NCI-H146 treated with DMSO at 0.1 percent for 48 hours (cell line): ENCODE measurements around the gene SLC22A23.

Experiments
- DNase-seq: peaks from one replicate; lab custom pipeline; 2025; ENCODE audit not compliant: unreplicated experiment; lab: John Stamatoyannopoulos, UW

The SLC22A23 gene

DNA sequence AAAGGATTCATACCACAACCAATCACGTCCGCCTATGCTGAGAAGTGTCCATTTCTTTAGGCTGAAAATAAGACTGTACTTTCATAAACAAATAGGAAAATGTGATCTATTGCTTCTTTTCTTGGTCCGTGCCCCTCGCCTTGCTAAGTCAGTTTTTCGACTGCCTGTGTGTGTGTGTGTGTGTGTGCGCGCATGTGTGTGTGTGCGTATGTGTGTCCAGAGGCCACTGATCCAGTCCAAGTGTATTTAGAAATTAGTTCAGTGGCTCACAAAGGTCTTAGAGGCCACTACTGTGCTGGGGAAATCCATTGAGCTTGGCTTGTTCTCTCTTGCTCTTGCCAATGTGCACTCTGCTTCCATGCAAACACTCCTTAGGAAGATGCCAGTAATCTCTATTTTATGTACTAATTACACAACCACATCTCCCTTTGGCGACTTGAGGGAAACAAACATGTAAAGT lies 50.5 kb downstream of the SLC22A23 start:
- DNase-seq, result no peak

DNA sequence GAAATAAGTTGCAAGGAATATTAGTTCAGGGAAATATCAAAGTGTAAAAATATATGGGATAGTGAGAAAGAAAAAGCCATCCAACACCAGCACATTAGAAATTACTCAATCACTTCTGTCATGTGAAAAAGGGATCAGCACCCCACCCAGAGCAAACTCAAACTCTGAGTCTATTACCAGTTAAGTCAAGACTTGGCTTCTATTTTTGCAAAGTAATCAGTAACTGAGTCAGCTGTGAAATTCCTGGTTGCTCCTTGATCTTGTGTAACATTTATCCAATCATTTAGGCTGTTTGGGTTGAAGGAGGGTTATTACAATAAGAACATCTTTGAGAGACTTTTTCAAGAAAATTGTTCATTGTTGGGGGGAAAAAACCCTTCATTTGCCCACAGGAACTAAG lies 51.2 kb downstream of the SLC22A23 start:
- DNase-seq, result no peak

DNA sequence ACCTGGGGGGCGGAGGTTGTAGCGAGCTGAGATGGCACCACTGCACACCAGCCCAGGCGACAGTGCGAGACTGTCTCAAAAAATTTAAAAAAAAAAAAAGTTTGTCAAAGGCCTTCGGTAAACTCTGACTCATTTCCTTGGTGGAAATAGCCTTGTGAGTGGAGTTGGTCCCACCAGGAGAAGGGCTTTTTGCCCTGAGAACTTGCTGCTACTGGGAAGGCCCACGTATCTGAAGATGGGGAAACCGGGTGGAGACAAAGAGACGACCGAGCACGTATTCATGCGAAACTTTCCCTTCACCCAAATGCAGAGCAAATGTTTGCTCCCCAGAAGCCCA lies 51.7 kb downstream of the SLC22A23 start:
- no peak for DNase-seq

DNA sequence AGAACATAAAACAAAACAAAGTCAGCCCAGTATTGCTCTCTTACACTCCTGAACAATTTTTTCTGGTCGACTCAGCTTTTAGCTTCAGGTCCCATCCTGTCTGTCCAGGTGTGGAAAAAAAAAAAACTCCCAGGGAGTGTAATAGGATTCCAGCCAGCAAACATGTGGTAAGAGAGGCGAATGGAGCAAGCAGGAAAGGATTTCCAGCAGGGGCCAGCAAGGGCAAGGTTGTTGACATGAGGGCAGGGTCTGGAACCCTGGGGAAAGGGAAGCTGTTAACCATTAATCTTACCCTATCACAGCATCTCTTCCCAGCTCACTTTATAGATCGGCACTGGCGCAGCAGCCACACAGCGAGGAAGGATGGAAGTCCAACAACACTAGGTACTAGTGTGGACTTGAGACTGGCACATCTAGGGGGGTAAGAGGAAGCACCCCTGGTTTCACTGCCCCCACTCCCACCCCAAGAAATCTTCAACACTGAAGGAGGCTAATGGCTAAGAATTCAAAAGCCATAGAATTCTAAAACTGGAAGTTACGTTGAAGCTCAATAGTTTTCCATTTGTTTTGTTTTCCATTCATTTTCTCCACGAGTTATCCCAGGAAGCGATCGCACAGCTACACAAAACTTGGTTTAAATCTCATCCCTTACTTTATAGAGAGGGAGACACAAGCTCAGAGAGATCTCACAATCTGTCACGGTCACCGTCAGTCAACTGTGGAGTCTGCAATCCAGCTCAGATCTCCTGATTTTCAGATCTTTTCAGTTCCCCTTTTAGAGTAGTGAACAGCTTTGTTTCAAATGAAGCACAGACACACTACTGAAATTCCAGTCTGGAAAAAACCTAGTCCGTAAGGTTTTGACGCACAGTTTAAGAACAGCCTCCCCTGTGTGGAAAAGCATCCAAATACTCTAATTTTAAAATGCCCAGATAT lies 53.3 kb downstream of the SLC22A23 start:
- peak; percentile 83 for DNase-seq

DNA sequence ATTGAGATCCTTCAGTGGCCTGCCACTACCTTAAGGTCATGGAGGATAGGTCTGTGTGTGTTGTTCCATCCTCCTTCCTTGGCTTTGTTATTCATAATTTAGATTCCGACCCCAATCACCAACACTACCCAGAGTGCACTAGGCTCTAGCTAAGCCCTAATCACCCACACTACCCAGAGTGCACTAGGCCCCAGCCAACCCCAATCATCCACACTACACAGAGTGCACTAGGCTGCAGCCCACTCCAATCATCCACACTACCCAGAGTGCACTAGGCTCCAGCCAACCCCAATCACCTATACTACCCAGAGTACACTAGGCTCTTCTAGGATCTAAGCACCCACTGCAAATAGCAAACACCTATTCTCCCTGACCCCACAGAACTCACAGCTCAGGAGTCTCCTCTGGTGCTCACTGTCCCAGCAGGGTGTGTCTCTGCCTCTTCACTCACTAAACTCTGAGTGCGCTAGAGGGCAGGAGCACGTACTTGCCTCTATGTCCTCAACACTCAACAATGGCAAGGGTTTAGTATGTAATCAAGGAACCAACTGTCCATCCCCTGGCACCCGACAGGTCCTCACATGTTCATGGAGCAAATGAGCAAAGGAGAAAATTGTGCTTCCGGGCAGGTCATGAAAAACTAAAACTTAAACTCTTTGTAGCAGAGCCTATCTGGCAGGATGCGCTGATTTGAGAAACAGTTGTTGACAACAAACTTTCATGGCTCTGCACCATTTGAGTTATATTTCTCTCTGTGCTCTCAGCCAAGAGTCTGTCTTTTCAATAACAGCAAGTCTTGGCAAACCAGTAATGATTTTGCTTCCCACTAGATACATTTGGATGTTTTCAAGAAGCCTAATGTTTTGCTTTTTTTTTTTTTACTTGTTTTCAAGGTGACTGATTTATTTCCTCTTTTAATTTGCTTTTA lies 54.3 kb downstream of the SLC22A23 start:
- no peak for DNase-seq

- DNase-seq, result no peak
Measured at GRCh38 chr6:3400162-3400561, 56.7 kb downstream of the SLC22A23 start.

DNA sequence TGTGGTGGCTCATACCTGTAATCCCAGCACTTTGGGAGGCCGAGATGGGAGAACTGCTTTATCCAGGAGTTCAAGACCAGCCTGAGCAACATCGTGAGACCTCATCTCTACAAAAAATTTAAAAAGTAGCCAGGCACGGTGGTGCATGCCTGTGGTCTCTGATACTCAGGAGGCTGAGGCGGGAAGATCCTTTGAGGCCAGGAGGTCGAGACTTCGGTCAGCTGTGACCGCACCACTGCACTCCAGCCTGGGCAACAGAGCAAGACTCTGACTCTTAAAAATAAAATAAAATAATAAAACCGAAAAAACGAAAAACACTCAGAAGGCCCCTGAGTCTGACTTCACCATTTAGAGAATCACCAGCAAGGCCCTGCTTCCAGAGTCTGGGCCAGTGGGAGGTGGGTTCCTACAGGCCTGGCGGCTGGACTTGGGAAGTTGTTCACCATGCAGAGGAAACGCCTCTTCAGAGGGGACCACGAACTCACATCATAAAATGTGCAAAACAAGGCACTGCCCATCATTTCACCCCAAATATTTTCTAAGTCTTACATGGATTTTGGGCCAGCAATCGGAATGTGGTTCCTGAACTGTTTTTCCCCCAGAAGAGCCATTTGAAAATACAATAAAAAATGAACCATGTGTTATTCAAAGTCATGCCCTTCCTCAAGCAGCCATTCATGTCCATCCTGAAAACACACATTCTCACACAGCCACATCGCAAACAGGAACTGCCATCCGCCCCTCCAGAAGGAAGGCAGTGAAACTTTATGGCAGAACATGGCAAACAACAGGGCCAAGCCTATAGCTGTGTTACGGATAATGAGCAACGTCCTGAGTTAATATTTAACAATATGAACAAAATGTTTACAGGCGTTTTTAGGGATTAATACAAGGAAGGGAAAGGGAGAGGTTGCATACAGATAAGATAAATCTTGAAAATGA lies 57.8 kb downstream of the SLC22A23 start:
- DNase-seq, result no peak

- DNase-seq, result no peak
Measured at GRCh38 chr6:3398165-3398562, 58.7 kb downstream of the SLC22A23 start.

- DNase-seq, result no peak
Measured at GRCh38 chr6:3397229-3398164, 59.4 kb downstream of the SLC22A23 start.

DNA sequence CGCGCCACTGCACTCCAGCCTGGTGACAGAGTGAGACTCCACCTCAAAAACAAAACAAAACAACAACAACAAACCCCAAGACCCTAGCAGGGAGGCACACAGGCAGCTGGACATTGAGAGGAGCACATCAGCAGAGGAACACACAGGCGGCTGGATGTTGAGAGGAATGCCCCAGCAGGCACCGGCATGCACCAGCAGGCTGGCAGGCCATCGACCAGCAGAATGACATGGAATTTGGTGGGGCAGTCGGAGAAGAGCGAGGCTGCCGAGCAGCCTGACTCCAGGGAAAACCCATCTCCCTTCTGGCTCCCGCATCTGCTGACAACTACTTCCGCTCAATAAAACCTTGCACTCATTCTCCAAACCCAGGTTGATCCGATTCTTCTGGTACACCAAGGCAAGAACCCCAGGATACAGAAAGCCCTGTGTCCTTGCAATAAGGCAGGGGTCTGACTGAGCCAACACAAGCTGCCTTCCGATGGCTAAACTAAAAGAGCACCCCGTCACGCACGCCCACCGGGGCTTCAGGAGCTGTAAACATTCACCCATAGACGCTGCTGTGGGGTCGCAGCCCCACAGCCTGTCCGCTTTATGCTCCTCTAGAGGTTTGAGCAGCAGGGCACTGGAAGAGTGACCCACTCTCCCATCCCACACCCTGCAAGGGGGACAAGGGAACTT lies 60.2 kb downstream of the SLC22A23 start:
- DNase-seq, result no peak

- no peak for DNase-seq
Measured at GRCh38 chr6:3394671-3395070, 62.2 kb downstream of the SLC22A23 start.

DNA sequence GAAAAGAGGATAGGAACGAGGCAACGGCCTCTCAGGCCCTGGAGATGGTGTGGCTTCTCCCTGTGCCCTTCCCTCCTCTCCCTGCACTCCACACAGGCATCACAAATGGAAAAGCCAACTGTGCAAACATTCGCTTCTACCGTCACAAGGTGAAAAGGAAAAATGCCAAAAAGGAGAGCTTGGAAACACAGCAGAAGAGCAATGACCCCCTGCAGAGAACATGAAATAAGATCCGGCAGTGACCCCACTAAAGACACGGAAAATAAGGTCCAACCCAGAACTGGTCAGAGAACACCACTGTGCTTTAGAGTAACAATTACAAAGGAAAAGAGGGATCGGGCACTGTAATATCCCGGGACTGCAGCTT lies 63.0 kb downstream of the SLC22A23 start:
- peak; percentile 91 for DNase-seq

GRCh38 chr6:3392930-3393835 lies 63.7 kb downstream of the SLC22A23 start:
- no peak for DNase-seq

DNA sequence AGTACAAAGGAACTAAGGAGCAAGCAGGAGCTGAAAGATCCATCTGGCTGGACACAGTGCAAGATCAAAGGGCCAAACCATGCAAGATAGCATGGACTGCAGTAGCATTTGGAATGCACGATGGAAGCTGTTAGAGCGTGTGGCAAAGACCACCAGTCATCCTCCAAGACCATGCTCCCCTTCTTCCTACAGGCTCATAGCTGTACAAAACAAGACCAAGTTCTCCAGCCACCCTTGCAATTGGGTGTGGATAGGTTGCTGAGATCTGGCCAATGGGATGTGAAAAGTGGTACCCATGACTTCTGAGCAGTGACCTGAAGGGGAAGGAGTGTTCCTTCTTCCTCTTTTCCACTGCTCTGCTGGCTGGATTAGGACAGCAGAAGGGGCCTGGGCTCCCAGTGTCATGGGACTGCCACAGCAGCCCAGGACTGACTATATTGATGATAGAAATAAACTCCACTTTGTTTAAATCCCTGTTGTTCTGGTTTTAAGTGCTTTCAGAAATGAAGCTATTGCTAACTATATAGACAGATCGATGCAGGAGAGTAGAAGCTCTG lies 64.9 kb downstream of the SLC22A23 start:
- no peak for DNase-seq

DNA sequence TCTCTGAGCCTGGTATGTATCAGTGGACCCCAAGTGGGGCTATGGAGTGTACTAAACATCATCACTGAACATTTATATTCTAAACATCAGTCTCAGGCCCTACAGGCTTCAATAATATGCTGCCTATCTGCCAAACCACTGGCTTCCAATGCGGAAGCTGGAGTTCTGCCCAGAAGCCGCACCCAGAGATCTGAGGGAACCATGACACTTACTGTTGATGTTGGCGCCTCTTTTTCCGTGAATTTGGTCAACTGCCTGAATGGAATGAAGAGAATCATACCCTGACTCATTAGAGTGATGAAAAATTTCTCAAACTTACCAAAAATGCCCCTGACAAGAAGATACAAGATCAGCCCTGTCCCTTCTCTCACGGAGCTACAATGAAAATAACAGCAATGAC lies 66.2 kb downstream of the SLC22A23 start:
- DNase-seq, result no peak

- DNase-seq, result no peak
Measured at GRCh38 chr6:3389390-3390167, 67.3 kb downstream of the SLC22A23 start.

- DNase-seq, result no peak
Measured at GRCh38 chr6:3388786-3389185, 68.1 kb downstream of the SLC22A23 start.
